HG02840 (cell line): ENCODE data around the gene TTBK1.
A peak's percentile ranks its signal among the peaks of the same experiment; 100 is the strongest.

Source experiments
- ATAC-seq: cut with Tn5 transposase; IDR thresholded peaks from one replicate; pipeline ENCODE4 v1.9.1; 2021; ENCODE audit warnings: mild to moderate bottlenecking, moderate library complexity, moderate number of reproducible peaks; ENCODE audit not compliant: unreplicated experiment, low FRiP score

Gene TTBK1

GRCh38 chr6:43222418-43223059 lies 20.7 kb upstream of the TTBK1 start:
- ATAC-seq = no peak

GRCh38 chr6:43223175-43223574 lies 20.1 kb upstream of the TTBK1 start:
- ATAC-seq = no peak

GRCh38 chr6:43226192-43226851 lies 17.0 kb upstream of the TTBK1 start:
- no peak for ATAC-seq

- peak; percentile 71 for ATAC-seq
Measured at GRCh38 chr6:43228951-43229802, 14.1 kb upstream of the TTBK1 start, which contains the start of gene DNPH1. Gene DNPH1, minus strand, starts transcription at chr6:43229481. Its CDS starts 25 bp downstream, at chr6:43229456.

- ATAC-seq = no peak
Measured at GRCh38 chr6:43229803-43230620, 13.3 kb upstream of the TTBK1 start.

- ATAC-seq = no peak
Measured at GRCh38 chr6:43231053-43231452, 12.2 kb upstream of the TTBK1 start.

GRCh38 chr6:43231735-43232450 lies 11.4 kb upstream of the TTBK1 start:
- no peak for ATAC-seq

GRCh38 chr6:43235841-43236240 lies 7.4 kb upstream of the TTBK1 start:
- ATAC-seq = no peak

GRCh38 chr6:43239054-43239453 lies 4.2 kb upstream of the TTBK1 start:
- ATAC-seq = no peak

- no peak for ATAC-seq
Measured at GRCh38 chr6:43240950-43241349, 2.3 kb upstream of the TTBK1 start.

GRCh38 chr6:43241446-43241845 lies 1.8 kb upstream of the TTBK1 start:
- no peak for ATAC-seq

GRCh38 chr6:43243664-43244321 lies 512 bp downstream of the TTBK1 start:
- ATAC-seq = no peak

GRCh38 chr6:43246301-43247113 lies 3.2 kb downstream of the TTBK1 start:
- ATAC-seq = peak; percentile 42

- peak; percentile 81 for ATAC-seq
Measured at GRCh38 chr6:43247114-43247999, 4.1 kb downstream of the TTBK1 start.

- ATAC-seq = no peak
Measured at GRCh38 chr6:43248101-43248500, 4.8 kb downstream of the TTBK1 start.

- ATAC-seq = no peak
Measured at GRCh38 chr6:43248791-43249190, 5.5 kb downstream of the TTBK1 start.

GRCh38 chr6:43250992-43251373 lies 7.7 kb downstream of the TTBK1 start:
- no peak for ATAC-seq

- no peak for ATAC-seq
Measured at GRCh38 chr6:43253401-43253800, 10.1 kb downstream of the TTBK1 start.
